HG03280 (cell line): ENCODE data around the gene SLC25A31.

ENCODE experiments used
- ATAC-seq: cut with Tn5 transposase; IDR thresholded peaks from one replicate; pipeline ENCODE4 v1.9.1; 2021; ENCODE audit warnings: mild to moderate bottlenecking, moderate library complexity; ENCODE audit not compliant: unreplicated experiment

The SLC25A31 gene

DNA sequence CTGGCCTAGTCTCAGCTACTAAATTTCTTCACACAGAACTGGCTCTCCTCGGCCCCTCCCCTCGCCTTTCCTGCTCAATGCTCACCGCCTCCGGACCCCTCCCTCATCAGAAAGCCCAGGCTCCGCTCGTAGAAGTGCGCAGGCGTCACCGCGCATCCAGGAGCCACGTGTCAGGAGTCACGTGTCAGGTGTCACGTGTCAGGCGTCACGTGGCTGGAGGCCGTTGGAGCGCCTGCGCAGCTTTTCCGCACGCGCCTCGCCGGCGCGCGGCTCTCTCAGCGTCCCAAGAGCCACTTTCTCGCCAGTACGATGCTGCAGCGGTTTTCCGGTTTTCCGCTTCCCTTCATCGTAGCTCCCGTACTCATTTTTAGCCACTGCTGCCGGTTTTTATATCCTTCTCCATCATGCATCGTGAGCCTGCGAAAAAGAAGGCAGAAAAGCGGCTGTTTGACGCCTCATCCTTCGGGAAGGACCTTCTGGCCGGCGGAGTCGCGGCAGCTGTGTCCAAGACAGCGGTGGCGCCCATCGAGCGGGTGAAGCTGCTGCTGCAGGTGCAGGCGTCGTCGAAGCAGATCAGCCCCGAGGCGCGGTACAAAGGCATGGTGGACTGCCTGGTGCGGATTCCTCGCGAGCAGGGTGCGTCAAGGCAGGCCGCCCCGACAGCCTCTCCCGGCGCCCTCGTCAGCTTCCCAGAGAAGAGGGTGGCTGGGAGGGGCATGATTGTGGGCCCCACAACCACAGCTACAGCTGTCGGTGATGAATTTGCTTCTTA is at the start of gene SLC25A31:
Gene SLC25A31, plus strand, starts transcription at position 259 of the 772 bp plus-strand sequence. Its CDS starts 146 bp downstream, at position 405.
- no peak for ATAC-seq

GRCh38 chr4:127685292-127685691 is 44.9 kb upstream of the SLC25A31 start:
- ATAC-seq = no peak

DNA sequence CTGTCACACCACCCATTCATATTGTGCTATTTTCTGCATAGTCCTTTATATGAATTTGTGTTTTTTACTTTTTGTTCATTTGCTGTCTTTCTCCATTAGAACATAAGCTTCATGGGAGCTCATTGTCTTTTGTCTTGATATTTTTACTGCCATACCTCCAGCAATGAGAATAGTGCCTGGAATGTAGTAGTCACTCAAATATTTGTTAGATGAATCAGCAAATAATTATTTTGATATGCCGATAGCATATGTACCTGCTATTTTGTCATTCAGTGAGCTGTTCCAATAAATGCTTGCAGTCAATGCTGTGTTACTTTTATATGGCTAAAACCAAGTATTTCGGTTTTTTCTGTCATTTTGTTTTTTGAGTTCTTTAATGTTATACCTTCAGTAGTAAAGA is 43.5 kb upstream of the SLC25A31 start:
- no peak for ATAC-seq

DNA sequence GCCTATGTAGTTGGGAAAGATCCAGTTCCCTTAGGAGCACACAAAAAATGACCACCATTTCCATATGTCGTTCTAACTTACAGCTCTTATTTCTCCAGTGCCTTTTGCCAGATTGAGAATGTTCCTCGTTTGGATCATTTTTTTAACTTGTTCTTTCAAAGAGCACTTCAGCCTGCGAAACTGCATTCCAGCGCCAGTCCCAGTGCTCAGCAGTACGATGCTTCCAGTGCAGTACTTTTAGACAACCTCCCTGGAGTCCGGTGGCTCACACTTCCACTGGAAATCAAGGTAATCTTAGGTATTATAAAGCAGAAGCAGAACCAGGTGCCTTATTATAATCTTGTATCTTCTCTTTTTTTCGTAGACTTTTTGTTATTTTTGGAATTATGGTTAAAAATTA is 42.6 kb upstream of the SLC25A31 start:
- no peak for ATAC-seq

DNA sequence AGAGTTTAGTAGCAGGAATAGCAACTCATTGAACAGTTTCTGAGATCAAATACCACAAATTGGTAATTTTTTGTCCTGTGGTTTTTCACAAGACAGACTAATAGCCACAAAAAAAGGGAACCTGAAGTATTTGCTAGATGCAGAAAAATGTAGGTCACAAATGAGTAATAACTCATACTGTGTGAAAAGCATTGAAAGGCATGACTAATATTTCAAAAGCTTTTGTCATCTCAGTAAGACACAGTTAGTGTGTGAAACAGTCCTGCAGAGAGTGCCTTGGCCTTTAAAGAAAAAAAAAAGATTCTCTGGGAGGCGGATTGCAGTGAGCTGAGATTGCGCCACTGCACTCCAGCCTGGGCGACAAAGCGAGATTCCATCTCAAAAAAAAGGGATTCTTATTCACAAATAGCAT is 31.4 kb upstream of the SLC25A31 start:
- ATAC-seq = peak; percentile 99

GRCh38 chr4:127708985-127709384 is 21.2 kb upstream of the SLC25A31 start:
- ATAC-seq = no peak

DNA sequence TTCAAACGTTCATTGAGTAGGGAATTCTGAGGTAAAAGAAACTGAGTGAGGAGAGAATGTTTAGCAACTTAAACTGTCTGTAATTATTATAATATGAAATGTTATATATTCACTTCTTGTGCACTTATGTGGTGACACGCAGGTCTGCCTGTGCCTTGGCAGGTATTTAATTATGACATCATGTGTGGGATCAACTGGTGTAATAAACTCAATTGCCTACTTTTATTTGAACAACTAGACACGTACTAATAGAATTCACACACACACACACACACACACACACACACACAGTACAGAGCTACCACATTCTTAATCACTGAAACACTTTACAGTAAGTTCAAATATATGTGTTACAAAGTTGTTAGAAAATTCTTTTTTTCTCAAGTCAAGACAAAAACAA is 20.7 kb upstream of the SLC25A31 start:
- no peak for ATAC-seq

- no peak for ATAC-seq
These were observed 1.2 kb downstream of the SLC25A31 start for GRCh38 chr4:127731406-127731805.

DNA sequence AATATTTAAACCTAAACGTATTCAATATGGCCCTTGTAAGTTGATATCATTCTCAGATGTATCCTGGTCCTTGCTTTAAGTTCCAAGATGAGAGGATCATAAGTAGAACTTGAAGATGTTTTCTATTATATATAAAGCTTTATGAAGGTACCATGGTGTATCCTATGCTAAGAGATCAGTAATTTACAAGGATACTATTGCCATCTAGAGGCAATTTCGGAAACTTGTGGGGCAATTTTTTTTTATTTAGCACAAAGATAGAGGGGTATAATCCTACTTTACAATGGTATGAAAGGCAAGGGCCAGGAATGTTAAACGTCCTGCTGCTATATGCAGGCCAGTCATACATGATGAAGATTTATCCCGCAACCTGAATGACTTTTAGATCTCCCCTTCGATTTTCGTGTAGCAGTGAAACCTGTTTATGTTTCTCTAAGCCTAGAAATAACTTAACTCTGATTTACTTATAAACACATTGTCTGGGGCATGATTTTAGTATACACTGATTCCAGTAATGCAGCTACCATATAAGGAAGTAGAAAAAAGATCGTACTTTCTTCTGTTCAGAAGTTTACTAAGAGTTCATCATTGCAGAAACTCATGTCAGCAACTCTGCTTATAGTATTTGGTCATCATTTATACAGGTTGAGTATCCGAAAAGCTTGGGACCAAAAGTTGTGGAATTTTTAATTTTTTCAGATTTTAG is 2.6 kb downstream of the SLC25A31 start:
- ATAC-seq = peak; percentile 72

GRCh38 chr4:127734976-127735375 is 4.8 kb downstream of the SLC25A31 start:
- no peak for ATAC-seq

DNA sequence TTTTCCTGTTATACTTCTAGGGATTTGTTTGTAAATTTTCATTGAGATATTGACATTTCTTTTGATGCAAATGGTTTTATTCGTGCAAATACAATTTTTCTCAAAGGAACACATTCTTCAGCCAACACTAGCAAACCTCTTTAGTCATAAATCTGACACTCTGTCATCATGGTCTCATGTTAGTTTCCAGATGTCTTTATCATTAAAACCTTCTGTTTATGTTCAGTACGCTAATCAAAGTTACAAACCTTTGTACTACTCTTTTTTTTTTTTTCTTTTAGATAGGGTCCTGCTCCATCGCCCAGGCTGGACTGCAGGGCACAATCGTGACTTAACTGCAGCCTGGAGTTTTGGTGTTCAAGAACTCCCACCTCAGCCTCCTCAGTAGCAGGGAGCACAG is 7.1 kb downstream of the SLC25A31 start:
- no peak for ATAC-seq

DNA sequence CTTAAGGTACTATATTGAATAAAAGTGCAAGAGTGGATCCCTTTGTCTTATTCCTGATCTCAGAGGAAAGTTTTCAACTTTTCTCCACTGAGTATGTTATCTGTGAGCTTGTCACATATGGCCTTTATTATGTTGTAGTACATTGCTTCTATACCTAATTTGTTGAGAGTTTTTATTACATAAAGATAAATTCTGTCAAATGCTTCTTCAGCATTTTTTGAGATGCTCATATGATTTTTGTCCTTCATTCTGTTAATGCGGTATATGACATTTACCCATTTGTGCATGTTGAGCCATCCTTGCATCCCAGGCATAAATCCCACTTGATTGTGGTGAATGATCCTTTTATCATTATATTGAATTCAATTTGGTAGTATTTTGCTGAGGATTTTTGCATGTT is 11.0 kb downstream of the SLC25A31 start:
- no peak for ATAC-seq

- ATAC-seq = no peak
These were observed 17.7 kb downstream of the SLC25A31 start for GRCh38 chr4:127747883-127748282.

GRCh38 chr4:127748957-127749356 is 18.8 kb downstream of the SLC25A31 start:
- no peak for ATAC-seq

DNA sequence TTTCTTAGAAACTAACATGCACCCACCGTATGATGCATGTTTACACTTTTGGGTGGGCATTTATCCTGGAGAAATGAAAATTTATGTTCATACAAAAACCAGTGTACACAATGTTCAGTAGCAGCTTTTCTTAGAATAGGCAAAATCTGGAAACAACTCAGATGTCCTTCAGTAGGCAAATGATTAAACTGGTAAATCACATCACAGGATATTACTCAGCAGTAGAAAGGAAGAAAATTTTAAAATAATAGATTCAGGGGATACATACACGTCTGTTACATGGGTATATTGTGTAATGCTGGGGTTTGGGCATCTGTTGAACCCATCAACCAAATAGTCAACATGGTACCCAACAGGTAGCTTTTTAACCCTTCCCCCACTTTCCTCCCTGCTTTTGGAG is 26.7 kb downstream of the SLC25A31 start:
- no peak for ATAC-seq

DNA sequence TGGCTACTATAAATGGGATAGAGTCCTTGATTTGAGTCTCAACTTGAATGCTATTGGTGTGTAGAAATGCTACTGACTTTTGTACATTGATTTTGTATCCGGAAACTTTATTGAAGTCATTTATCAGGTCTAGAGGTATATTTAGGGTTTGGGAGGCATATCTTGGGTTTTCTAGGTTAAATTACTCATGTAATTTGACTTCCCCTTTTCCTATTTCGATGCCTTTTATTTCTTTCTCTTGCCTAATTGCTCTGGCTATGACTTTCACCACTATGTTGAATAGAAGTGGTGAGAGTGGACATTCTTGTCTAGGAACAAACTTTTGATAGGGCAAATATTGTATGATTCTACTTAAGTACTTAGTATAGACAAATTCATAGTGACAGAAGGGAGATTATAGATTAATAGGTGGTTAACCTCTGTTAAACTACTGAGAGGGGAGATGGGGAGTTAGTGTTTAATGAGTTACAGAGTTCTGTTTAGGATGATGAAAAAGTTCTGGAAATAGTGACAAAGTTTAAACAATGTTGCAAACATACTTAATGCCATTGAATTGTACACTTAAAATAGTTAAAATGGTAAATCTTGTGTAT is 29.1 kb downstream of the SLC25A31 start:
- no peak for ATAC-seq

GRCh38 chr4:127759893-127760292 is 29.7 kb downstream of the SLC25A31 start:
- ATAC-seq = no peak

DNA sequence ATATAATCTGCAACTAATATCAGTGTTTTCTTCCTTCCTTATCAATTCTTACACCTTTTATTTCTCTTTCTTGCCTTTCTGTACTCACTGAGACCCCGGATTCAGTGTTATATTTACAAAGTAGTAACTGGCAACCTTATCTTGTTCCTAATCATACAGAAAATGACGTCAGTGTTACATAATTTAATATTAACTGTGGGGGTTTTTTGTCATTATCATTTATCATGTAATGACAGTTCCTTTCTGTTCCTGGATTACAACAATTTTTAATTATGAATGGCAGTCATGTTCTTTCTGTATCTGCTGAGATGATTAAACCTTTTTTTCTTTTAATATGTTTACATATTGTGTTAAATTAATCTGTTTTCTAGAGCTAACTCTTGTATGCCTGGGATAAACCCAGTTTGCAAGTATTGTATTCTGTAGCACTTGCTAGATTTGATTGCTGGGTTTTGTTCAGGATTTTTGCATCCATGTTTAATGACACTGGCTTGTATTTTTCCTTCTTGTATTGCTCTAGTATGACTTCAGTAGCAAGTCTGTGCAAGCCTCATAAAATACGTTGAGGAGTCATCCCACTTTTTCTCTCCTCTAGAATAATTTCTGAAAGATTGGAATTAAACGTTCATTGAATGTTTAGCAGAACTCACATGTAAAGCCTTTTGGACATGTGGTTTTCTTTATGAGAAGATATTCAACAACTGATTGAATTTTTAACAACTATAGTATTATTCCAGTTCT is 41.5 kb downstream of the SLC25A31 start:
- ATAC-seq = no peak

DNA sequence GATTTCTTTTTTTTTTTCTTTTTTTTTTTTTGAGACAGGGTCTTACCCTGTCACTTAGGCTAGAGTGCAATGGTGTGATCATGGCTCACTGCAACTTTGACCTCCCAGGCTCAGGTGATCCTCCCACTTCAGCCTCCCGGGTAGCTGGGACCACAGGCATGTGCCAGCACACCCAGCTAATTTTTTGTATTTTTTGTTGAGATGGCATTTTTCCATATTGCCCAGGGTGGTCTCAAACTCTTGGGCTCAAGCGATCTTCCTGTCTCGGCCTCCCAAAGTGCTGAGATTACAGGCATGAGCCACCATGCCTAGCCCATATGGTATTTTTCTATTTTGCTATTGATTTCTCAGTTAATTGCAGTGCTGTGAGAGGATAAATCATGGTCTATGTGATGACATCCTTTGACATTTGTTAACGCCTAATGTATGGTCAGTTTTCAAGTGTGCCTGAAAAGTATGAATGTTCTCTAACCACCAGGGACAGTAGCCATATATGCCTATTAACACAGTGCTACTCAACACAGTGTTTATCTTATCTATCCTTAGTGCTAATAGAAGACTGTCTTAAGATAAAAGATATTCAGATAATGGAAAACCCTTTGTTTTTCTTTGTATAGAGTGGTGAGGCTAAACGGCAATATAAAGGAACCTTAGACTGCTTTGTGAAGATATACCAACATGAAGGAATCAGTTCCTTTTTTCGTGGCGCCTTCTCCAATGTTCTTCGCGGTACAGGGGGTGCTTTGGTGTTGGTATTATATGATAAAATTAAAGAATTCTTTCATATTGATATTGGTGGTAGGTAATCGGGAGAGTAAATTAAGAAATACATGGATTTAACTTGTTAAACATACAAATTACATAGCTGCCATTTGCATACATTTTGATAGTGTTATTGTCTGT is 42.8 kb downstream of the SLC25A31 start:
- no peak for ATAC-seq

DNA sequence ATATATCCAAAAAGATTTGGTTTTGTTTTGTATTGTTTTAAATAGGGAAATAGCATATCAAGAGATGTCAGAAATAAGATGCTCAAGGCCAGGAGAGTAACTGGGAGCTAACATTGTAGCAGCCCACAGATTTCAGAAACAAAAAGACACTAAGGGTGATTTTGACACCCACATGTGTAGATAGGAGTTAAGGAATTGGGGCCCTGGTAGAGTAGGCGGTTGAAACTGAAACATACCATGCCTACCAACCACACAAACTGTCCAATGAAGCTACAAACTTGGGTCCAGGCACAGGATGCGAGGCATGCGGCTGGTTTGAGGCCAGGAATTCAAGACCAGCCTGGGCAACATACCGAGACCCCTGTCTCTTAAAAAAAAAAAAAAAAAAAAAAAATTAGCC is 45.6 kb downstream of the SLC25A31 start:
- no peak for ATAC-seq
